Endothelial cell of umbilical vein (primary cell): ENCODE measurements around the gene BCL7A. TPM values are rescaled to one million over a fixed set of nuclear protein-coding genes. Genes with fewer than 3 reads are reported as not detected.

Source experiments
- BruUV-seq: library from RNA; stranded (reverse); fragments of 400-500 nt; replicated peaks from 2 replicates; lab custom pipeline; 2021; lab: Mats Ljungman, UMichigan
- CTCF ChIA-PET: fragments of 300-600, 350-600 bp; sonication (Branson Sonifier 250); formaldehyde crosslinking; loops from one replicate; lab custom pipeline; 2021; ENCODE audit warnings: antibody characterized with exemption, inconsistent platforms; lab: Charles Lee
- POLR2A ChIA-PET: fragments of 300-600, 350-600 bp; sonication (Branson Sonifier 250); formaldehyde crosslinking; loops from one replicate; lab custom pipeline; 2021; ENCODE audit warnings: antibody characterized with exemption, inconsistent platforms; lab: Charles Lee
- DNase-seq: peaks from one replicate; pipeline ENCODE4 v3.0.0-alpha.2; 2011; ENCODE audit warnings: low read depth, low spot score
- FAIRE-seq: peaks from 2 replicates; lab custom pipeline; 2011; peaks lifted over from hg19 to GRCh38; lab: Jason Lieb, UNC
- H2AFZ ChIP-seq: 2 replicates; pipeline ENCODE4 v1.6.0; 2012; ENCODE audit warnings: low read depth, low read length, control low read depth, inconsistent platforms
- H3K27ac ChIP-seq: 2 replicates; pipeline ENCODE4 v1.5.1; 2011; ENCODE audit warnings: low read depth, mild to moderate bottlenecking, control low read depth, low read length, moderate library complexity; ENCODE audit not compliant: insufficient read depth
- H3K27me3 ChIP-seq, 2 experiments: 2 replicates each; pipeline versions ENCODE4 v1.6.0 to v1.6.1; 2011; ENCODE audit warnings: low read length in 2 of 2, mixed read lengths in 1 of 2; ENCODE audit not compliant: control insufficient read depth in 2 of 2, insufficient read depth in 2 of 2
- H3K36me3 ChIP-seq, 2 experiments: 2 replicates in 1 of 2; 3 replicates in 1 of 2; pipeline ENCODE4 v1.5.1; 2011; ENCODE audit warnings: low read length in 2 of 2, mild to moderate bottlenecking in 1 of 2, moderate library complexity in 1 of 2; ENCODE audit not compliant: control insufficient read depth in 2 of 2, insufficient read depth in 2 of 2; ENCODE audit errors: extremely low read depth in 1 of 2
- H3K4me1 ChIP-seq: 3 replicates; pipeline ENCODE4 v1.5.1; 2011; ENCODE audit warnings: mild to moderate bottlenecking, low read length; ENCODE audit not compliant: control insufficient read depth, insufficient read depth; ENCODE audit errors: extremely low read depth
- H3K4me2 ChIP-seq: 2 replicates; pipeline ENCODE4 v1.6.1; 2011; ENCODE audit warnings: low read length, control low read depth, mixed read lengths; ENCODE audit not compliant: insufficient read depth
- H3K4me3 ChIP-seq, 3 experiments: fragments of 200-600 bp in 1 of 3; sonication (generic), shearing (Covaris generic) in 1 of 3; replicated peaks in 1 of 3; 2 replicates each; pipeline ENCODE4 v1.5.1; 2011 to 2016; ENCODE audit warnings: control low read depth in 3 of 3, low read length in 3 of 3, mild to moderate bottlenecking in 2 of 3, inconsistent platforms in 1 of 3, low read depth in 1 of 3, moderate library complexity in 1 of 3; ENCODE audit not compliant: insufficient read depth in 1 of 3
- H3K79me2 ChIP-seq: 2 replicates; pipeline ENCODE4 v1.6.0; 2012; ENCODE audit warnings: low read length, inconsistent platforms; ENCODE audit not compliant: control insufficient read depth, insufficient read depth
- H3K9ac ChIP-seq: replicated peaks from 2 replicates; pipeline ENCODE3; 2011; ENCODE audit warnings: low read length, control low read depth; ENCODE audit not compliant: insufficient read depth; ENCODE audit errors: extremely low read depth
- H3K9me1 ChIP-seq: replicated peaks from 3 replicates; pipeline ENCODE4 v1.6.0; 2011; ENCODE audit warnings: mild to moderate bottlenecking, low read length; ENCODE audit not compliant: control insufficient read depth, insufficient read depth; ENCODE audit errors: extremely low read depth
- H3K9me3 ChIP-seq: replicated peaks from 2 replicates; pipeline ENCODE4 v1.5.1; 2012; ENCODE audit warnings: low read length, inconsistent platforms; ENCODE audit not compliant: control insufficient read depth, insufficient read depth
- H4K20me1 ChIP-seq: replicated peaks from 2 replicates; pipeline ENCODE3; 2011; ENCODE audit warnings: mild to moderate bottlenecking, low read length; ENCODE audit not compliant: control insufficient read depth, insufficient read depth; ENCODE audit errors: extremely low read depth
- EZH2 ChIP-seq: IDR thresholded peaks from 2 replicates; pipeline ENCODE4 v1.6.1; 2012; ENCODE audit warnings: borderline replicate concordance, low read depth, mild to moderate bottlenecking, moderate library complexity, low read length, inconsistent platforms; ENCODE audit not compliant: severe bottlenecking
- FOS ChIP-seq: IDR thresholded peaks from 2 replicates; pipeline ENCODE4 v1.6.1; 2011; ENCODE audit warnings: mild to moderate bottlenecking, low read length, moderate library complexity, borderline replicate concordance; ENCODE audit not compliant: insufficient read depth
- GATA2 ChIP-seq: IDR thresholded peaks from 2 replicates; pipeline ENCODE4 v1.7.0; 2011; ENCODE audit warnings: low read depth, mild to moderate bottlenecking, moderate library complexity, mixed read lengths, low read length; ENCODE audit not compliant: insufficient read length, insufficient read depth
- JUN ChIP-seq: IDR thresholded peaks from 2 replicates; pipeline ENCODE4 v1.6.1; 2011; ENCODE audit warnings: borderline replicate concordance, low read depth; ENCODE audit not compliant: insufficient read length, insufficient read depth
- MAX ChIP-seq: IDR thresholded peaks from 2 replicates; pipeline ENCODE4 v1.6.1; 2011; ENCODE audit not compliant: insufficient read depth, insufficient read length
- MYC ChIP-seq: IDR thresholded peaks from one replicate; pipeline ENCODE4 v1.6.1; 2011; ENCODE audit warnings: mild to moderate bottlenecking, low read depth, low read length
- POLR2A ChIP-seq: IDR thresholded peaks from 2 replicates; pipeline ENCODE4 v1.6.1; 2012; ENCODE audit warnings: low read depth, mild to moderate bottlenecking, control low read depth, low read length
- POLR2AphosphoS5 ChIP-seq: IDR thresholded peaks from 2 replicates; pipeline ENCODE4 v1.6.1; 2012; ENCODE audit warnings: low read depth, mild to moderate bottlenecking, control low read depth, low read length, moderate library complexity; ENCODE audit not compliant: insufficient read depth
- dilution Hi-C: fragments of 300-500 bp; cut with MboI; formaldehyde crosslinking; loops from one replicate; pipeline ENCODE4 v1.15.0; 2019; ENCODE audit warnings: low sequenced_read_pairs; ENCODE audit not compliant: extremely low pct_ligation_motif_present
- intact Hi-C: fragments of 100-400 bp; cut with micrococcal nuclease; formaldehyde crosslinking; loops from one replicate; pipeline ENCODE4 v1.10.0; 2022
- polyA plus RNA-seq, 4 experiments: library from polyadenylated mRNA; depleted of rRNA in 3 of 4; stranded (reverse) in 3 of 4; unstranded in 1 of 4; fragments of >200 nt; gene quantifications; 2 replicates each; pipeline versions ENCODE4 v1.2.1 to v1.2.3, GENCODE V29; 2011 to 2012; ENCODE audit warnings: missing spikeins in 1 of 4
- total RNA-seq: library from RNA; stranded (reverse); gene quantifications from 2 replicates; pipeline ENCODE4 v1.2.3, GENCODE V29; 2021
- TF ChIP-seq, protein P1 (sequence below), 2 donors: IDR thresholded peaks; 1 replicate in 1 of 2; 2 replicates in 1 of 2; pipeline ENCODE4 v1.5.1; 2011; ENCODE audit warnings: low read length in 2 of 2, mild to moderate bottlenecking in 2 of 2, moderate library complexity in 2 of 2, control low read depth in 1 of 2, inconsistent platforms in 1 of 2, low read depth in 1 of 2; ENCODE audit not compliant: insufficient read depth in 1 of 2; ENCODE audit errors: extremely low read depth in 1 of 2

Gene BCL7A
- total and polyA plus RNA-seq, 2 donors (not counting 3 experiments of a cell fraction or from before 2014, with no cell fraction given) = 9.7 to 11.1 TPM

DNA sequence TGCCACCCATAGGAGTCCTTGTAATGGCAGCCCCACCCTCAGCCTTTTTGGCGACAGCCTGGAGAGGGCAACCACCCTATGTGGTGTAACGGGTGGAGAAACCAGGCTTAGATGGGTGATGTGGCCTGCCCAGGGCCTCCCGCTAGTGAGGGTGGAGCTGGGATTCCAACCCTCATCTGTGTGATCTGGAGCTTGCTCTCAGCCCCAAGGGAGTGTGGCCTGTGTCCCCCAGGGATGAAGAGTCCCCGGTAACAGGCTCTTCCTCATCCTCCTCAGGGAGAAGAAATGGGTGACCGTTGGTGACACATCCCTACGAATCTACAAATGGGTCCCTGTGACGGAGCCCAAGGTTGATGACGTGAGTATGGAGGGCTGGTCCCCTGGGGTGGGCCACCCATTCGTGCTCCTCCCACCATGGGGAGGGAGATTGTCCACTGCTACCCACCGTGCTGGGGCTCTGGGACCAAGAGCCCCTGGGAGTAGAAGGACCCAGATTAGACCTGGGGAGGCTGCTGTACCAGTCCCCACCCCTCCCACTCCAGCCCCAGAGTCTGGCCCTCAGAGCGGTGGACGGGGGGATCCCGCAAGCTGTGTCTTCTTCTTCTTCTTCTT is 8.8 kb downstream of the BCL7A start:
- TF ChIP-seq, protein P1, sequence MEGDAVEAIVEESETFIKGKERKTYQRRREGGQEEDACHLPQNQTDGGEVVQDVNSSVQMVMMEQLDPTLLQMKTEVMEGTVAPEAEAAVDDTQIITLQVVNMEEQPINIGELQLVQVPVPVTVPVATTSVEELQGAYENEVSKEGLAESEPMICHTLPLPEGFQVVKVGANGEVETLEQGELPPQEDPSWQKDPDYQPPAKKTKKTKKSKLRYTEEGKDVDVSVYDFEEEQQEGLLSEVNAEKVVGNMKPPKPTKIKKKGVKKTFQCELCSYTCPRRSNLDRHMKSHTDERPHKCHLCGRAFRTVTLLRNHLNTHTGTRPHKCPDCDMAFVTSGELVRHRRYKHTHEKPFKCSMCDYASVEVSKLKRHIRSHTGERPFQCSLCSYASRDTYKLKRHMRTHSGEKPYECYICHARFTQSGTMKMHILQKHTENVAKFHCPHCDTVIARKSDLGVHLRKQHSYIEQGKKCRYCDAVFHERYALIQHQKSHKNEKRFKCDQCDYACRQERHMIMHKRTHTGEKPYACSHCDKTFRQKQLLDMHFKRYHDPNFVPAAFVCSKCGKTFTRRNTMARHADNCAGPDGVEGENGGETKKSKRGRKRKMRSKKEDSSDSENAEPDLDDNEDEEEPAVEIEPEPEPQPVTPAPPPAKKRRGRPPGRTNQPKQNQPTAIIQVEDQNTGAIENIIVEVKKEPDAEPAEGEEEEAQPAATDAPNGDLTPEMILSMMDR (IDR thresholded peaks at IDR 0.05; ENCODE audit: extremely low read depth in 1 of 2, insufficient read depth in 1 of 2, low read depth in 1 of 2, low read length in 2 of 2) = no peak
- no peak for TF ChIP-seq GATA2
- no peak for TF ChIP-seq MYC
- no peak for TF ChIP-seq EZH2
- TF ChIP-seq POLR2AphosphoS5 = no peak
- TF ChIP-seq MAX = no peak
- no peak for TF ChIP-seq POLR2A
- TF ChIP-seq JUN = no peak
- no peak for TF ChIP-seq FOS
- no peaks in the 10 kb centered on the region for H3K36me3 ChIP-seq
- intact Hi-C loops = no loop called here
- H3K4me1 ChIP-seq = no peaks in the 10 kb centered on the region
- H3K9ac ChIP-seq = no peak overlapping the region
- no TSS peak for BruUV-seq
- no peak overlapping the region for H2AFZ ChIP-seq
- H3K27ac ChIP-seq = no peak overlapping the region
- DNase-seq = no peak
- no peaks in the 10 kb centered on the region for H3K9me1 ChIP-seq
- dilution Hi-C loops = no loop called here
- H3K27me3 ChIP-seq = no peaks in the 10 kb centered on the region
- ChIA-PET CTCF (interaction anchor here (1.2 kb wide), 1 partner anchor 24 kb away, joined by 4 read pairs; no protein-coding TSS in a partner anchor), POLR2A (no interaction called here)
- H3K9me3 ChIP-seq = no peaks in the 10 kb centered on the region
- peaks cover 12% of the 10 kb centered on the region for H3K79me2 ChIP-seq
- H3K4me2 ChIP-seq = no peak overlapping the region
- no peak for FAIRE-seq
- no peaks in the 10 kb centered on the region for H4K20me1 ChIP-seq
- H3K4me3 ChIP-seq = no peak overlapping the region
